ENCODE data around the gene GABRB1.

Gene GABRB1

DNA sequence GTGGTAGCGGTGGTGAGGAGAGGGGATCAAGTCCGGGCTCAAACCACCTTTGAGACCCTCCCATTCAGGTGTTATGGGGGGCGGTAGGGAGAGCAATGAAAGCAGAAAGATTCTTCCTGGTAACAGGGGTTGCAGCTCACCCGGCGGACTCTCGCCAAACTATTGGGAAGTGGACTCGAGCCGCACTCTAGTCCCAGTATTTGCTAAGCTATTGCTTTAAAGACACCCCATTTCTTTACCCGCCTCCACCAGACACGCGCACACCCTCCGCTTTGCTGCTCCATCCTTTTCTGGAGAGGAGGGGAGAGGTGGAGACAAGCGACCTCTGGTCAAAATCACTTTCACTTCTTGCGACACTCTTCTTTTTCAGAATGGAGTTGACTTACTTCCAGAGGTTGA is 37.4 kb upstream of the GABRB1 start:
- H3K27me3 ChIP-seq: peaks cover 4% of the 10 kb centered on the region; the same call in 1 of the 2 replicates
- TF ChIP-seq, protein P1, sequence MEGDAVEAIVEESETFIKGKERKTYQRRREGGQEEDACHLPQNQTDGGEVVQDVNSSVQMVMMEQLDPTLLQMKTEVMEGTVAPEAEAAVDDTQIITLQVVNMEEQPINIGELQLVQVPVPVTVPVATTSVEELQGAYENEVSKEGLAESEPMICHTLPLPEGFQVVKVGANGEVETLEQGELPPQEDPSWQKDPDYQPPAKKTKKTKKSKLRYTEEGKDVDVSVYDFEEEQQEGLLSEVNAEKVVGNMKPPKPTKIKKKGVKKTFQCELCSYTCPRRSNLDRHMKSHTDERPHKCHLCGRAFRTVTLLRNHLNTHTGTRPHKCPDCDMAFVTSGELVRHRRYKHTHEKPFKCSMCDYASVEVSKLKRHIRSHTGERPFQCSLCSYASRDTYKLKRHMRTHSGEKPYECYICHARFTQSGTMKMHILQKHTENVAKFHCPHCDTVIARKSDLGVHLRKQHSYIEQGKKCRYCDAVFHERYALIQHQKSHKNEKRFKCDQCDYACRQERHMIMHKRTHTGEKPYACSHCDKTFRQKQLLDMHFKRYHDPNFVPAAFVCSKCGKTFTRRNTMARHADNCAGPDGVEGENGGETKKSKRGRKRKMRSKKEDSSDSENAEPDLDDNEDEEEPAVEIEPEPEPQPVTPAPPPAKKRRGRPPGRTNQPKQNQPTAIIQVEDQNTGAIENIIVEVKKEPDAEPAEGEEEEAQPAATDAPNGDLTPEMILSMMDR (IDR thresholded peaks at IDR 0.05; ENCODE audit: low read depth, low read length): no peak
- H3K9me3 ChIP-seq: no peaks in the 10 kb centered on the region
- H3K4me3 ChIP-seq (ENCODE audit: low read depth, low read length): peak overlapping the region; percentile 82
- DNase-seq: no peak
- H3K36me3 ChIP-seq: no peaks in the 10 kb centered on the region
- no peaks in the 10 kb centered on the region for H3K4me1 ChIP-seq

GRCh38 chr4:46999566-46999965 is 31.8 kb upstream of the GABRB1 start:
- Histone ChIP-seq H3K4me1 (peaks cover 9% of the 10 kb centered on the region; the same call in 1 of the 2 replicates), H3K9me3 (no peaks in the 10 kb centered on the region), H3K36me3 (no peaks in the 10 kb centered on the region), H3K4me3 (ENCODE audit: low read depth, low read length) (no peak overlapping the region), H3K27me3 (no peaks in the 10 kb centered on the region)
- TF ChIP-seq, protein P1 (IDR thresholded peaks at IDR 0.05; ENCODE audit: low read depth, low read length): no peak
- no peak for DNase-seq

- Histone ChIP-seq H3K27me3 (no peaks in the 10 kb centered on the region), H3K36me3 (no peaks in the 10 kb centered on the region), H3K9me3 (no peaks in the 10 kb centered on the region), H3K4me3 (ENCODE audit: low read depth, low read length) (no peak overlapping the region), H3K4me1 (peaks cover 9% of the 10 kb centered on the region; the same call in 1 of the 2 replicates)
- DNase-seq: no peak
- TF ChIP-seq, protein P1 (IDR thresholded peaks at IDR 0.05; ENCODE audit: low read depth, low read length): no peak
Measured at GRCh38 chr4:47000406-47000805, 31.0 kb upstream of the GABRB1 start.

GRCh38 chr4:47002580-47002979 is 28.8 kb upstream of the GABRB1 start:
- no peak for DNase-seq
- H3K4me1 ChIP-seq: peaks cover 9% of the 10 kb centered on the region; the same call in 1 of the 2 replicates
- H3K27me3 ChIP-seq: no peaks in the 10 kb centered on the region
- H3K9me3 ChIP-seq: no peaks in the 10 kb centered on the region
- H3K4me3 ChIP-seq (ENCODE audit: low read depth, low read length): no peak overlapping the region
- no peaks in the 10 kb centered on the region for H3K36me3 ChIP-seq
- TF ChIP-seq, protein P1 (IDR thresholded peaks at IDR 0.05; ENCODE audit: low read depth, low read length): peak; percentile 82

DNA sequence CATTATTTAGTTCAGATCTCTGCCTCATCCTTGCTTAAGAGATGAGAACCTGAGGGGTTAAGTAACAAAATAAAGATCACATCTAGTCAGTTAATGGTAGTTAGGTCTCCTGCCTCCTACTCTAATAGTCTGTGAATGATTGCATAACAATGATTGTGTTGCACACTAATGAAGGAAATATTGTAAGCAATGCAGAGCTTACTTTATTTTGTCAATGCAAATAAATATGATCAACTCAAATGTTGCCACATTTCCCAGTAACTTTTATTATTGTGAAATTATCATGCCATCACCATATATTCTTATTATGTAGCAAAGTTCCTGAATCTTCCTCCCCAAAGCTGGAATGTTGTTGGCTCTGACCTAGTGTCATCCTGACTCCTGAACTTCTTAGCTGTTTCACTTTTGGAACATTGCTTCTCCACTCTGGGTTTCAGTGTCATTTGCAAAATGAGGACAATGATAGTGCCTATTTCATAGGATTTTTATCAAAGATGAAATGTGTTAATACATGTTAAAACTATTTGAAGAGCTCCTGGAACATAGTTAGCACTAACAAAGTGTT is 20.9 kb upstream of the GABRB1 start:
- no peak for DNase-seq
- Histone ChIP-seq H3K4me1 (no peaks in the 10 kb centered on the region), H3K27me3 (no peaks in the 10 kb centered on the region), H3K4me3 (ENCODE audit: low read depth, low read length) (no peak overlapping the region), H3K9me3 (no peaks in the 10 kb centered on the region), H3K36me3 (no peaks in the 10 kb centered on the region)
- TF ChIP-seq, protein P1 (IDR thresholded peaks at IDR 0.05; ENCODE audit: low read depth, low read length): no peak

DNA sequence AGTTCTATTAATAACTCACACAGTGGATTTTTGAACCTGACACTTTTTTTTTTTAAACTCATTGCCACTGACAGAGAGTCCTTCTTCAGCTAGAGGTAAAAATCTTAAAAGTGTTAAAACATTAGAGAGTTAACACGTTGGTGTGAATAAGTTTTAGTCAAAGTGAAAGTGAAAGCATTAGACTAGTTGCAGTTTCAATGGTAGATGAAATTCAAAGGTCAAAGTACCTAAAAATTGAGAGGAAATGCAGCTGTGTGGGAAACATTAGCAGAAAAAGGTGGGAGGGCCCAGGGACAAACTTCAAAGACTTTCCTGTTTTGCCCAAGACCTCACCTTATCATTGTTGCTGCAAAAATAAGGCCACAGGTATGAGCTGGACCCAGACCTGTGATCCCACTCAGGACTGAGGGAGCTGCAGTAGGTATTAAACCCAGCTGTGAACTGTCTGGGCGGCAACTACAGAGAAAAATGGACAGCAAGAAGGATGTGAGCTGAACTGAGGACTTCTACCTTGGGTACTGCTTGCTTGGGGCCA is 20.4 kb upstream of the GABRB1 start:
- H3K4me1 ChIP-seq: no peaks in the 10 kb centered on the region
- TF ChIP-seq, protein P1 (IDR thresholded peaks at IDR 0.05; ENCODE audit: low read depth, low read length): no peak
- no peak for DNase-seq
- no peaks in the 10 kb centered on the region for H3K36me3 ChIP-seq
- no peaks in the 10 kb centered on the region for H3K27me3 ChIP-seq
- H3K4me3 ChIP-seq (ENCODE audit: low read depth, low read length): no peak overlapping the region
- H3K9me3 ChIP-seq: no peaks in the 10 kb centered on the region

Data from BE2C (cell line).